ENCODE data around the gene TRMT13.
"Not testable (repeated sequence)": the region's sequence is repeated elsewhere in the genome, so short reads cannot be mapped to it uniquely, and the experiment has no call there.

Gene TRMT13

GRCh38 chr1:100164216-100164615 is 31.3 kb downstream of the TRMT13 start:
- DNase-seq (ENCODE audit: low read depth): no peak

GRCh38 chr1:100164702-100165101 is 31.7 kb downstream of the TRMT13 start:
- no peak for DNase-seq (ENCODE audit: low read depth)

DNA sequence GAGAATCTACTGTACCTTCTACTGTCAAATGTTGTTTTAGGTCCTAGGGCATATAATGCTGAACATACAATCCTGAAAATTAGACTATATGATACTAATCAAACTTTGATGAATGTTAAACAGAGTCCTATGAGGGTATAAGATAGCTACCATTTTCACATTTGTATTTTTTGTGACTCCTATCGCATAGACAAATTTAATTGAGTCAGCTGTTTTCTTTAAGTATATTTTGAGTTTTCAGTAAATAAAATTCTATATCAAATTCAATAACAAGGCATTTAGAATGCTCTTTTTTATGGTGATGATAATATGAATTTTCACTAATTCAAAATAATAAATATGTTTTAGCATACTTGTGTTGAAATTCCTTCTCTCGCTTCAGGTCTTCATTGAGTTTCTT is 35.1 kb downstream of the TRMT13 start:
- DNase-seq (ENCODE audit: low read depth): no peak

- no peak for DNase-seq (ENCODE audit: low read depth)
These were observed 44.5 kb downstream of the TRMT13 start for GRCh38 chr1:100177295-100178041.

DNA sequence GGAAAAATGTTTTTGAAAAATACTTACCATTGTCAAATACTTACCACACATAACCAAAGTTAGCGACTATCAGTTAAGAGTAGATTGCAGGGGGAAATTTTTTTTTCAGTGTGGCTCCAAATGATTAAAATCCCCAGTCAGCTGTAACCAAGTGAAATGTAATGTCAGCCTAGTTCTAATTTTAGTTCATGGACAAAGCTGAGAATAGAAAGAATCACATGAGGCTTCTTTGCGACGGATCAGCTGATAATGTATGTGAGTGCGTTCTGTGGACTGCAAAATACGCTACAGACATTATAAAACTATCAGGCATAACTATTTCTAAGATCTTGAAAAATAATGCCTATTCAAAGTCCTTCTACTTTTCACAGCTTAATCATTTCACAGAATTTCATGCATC is 45.1 kb downstream of the TRMT13 start, which contains the start of gene LRRC39:
Gene LRRC39 (minus strand): TSS at position 166 of the 400 bp plus-strand sequence. CDS start 9,740 bp downstream, outside the sequence.
- DNase-seq (ENCODE audit: low read depth): no peak

- DNase-seq (ENCODE audit: low read depth): no peak
These were observed 50.4 kb downstream of the TRMT13 start for GRCh38 chr1:100183370-100183769.

DNA sequence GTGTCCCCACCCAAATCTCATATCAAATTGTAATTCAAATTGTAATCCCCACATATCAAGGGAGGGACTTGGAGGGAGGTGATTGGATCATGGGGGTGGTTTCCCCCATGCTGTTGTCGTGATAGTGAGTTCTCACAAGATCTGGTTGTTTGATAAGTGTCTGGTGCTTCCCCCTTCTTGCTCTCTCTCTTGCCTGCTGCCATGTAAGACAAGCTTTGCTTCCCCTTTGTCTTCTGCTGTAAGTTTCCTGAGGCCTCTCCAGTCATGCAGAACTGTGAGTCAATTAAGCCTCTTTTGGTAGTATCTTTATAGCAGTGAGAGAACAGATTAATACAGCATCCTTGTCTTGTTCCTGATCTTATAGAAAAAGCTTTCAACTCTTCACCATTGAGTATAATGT is 51.6 kb downstream of the TRMT13 start:
- no peak for DNase-seq (ENCODE audit: low read depth)

- DNase-seq (ENCODE audit: low read depth): no peak
These were observed 54.9 kb downstream of the TRMT13 start for GRCh38 chr1:100187912-100188311.

DNA sequence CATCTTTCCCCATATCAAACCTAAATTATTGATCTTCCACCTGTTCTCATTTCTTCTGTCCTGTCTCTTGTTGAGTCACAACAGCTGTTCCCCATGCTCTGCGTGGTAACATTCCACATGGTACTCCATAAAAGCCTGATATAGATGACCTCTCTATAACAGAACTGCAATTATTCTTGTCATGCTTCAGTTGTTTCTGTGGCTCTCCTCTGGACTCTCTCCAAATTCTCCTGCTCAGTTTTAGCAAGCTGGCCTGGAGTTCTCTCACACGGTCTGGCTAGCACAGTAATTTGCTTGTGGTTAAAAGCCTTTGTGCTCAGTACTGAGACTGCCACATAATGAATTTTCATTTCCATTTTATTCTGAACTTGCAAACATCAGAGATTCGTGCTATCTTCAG is 55.7 kb downstream of the TRMT13 start:
- DNase-seq (ENCODE audit: low read depth): no peak

GRCh38 chr1:100198596-100198995 is 65.6 kb downstream of the TRMT13 start:
- DNase-seq (ENCODE audit: low read depth): no peak

DNA sequence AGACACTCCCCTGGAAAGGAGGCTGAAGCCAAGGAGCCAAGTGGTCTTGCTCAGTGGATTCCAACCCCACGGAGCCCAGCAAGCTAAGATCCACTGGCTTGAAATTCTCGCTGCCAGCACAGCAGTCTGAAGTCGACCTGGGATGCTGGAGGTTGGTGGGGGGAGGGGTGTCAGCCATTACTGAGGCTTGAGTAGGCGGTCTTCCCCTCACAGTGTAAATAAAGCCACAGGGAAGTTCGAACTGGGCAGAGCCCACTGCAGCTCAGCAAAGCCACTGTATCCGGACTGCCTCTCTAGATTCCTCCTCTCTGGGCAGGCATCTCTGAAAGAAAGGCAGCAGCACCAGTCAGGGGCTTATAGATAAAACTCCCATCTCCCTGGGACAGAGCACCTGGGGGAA is 67.1 kb downstream of the TRMT13 start:
- not testable (repeated sequence) for DNase-seq (ENCODE audit: low read depth)
